ENCODE results near the gene CHCHD6.
A peak's percentile ranks its signal among the peaks of the same experiment; 100 is the strongest.

CHCHD6 gene

GRCh38 chr3:126742057-126742456 lies 38.0 kb downstream of the CHCHD6 start:
- no peak for DNase-seq (ENCODE audit: low read depth in 2 of 2, low spot score in 1 of 2)

- no peak for DNase-seq (ENCODE audit: low read depth in 2 of 2, low spot score in 1 of 2)
These were observed 39.3 kb downstream of the CHCHD6 start for GRCh38 chr3:126743350-126743749.

DNA sequence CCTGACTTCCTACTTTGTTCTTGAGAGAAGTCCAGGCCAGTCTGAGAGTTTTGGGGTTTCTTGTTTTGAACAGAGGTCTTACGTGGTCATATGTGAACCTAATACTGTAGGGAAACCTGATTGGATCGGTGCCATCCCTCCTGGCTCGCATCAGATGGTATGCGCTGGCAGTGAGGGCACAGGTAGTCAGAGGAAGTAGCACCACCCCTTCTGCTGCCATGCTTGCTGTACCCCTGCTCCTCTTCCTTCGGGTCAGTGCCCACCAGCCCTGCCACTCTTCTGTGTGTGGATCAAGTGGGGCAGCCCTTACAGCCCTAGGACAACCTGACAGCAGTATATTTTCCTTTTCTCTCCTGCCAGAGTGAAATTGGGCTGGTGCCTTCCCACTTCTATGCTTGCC lies 39.7 kb downstream of the CHCHD6 start:
- no peak for DNase-seq (ENCODE audit: low read depth in 2 of 2, low spot score in 1 of 2)

- DNase-seq (ENCODE audit: low read depth in 2 of 2, low spot score in 1 of 2) = no peak
These were observed 41.8 kb downstream of the CHCHD6 start for GRCh38 chr3:126745760-126746394.

DNA sequence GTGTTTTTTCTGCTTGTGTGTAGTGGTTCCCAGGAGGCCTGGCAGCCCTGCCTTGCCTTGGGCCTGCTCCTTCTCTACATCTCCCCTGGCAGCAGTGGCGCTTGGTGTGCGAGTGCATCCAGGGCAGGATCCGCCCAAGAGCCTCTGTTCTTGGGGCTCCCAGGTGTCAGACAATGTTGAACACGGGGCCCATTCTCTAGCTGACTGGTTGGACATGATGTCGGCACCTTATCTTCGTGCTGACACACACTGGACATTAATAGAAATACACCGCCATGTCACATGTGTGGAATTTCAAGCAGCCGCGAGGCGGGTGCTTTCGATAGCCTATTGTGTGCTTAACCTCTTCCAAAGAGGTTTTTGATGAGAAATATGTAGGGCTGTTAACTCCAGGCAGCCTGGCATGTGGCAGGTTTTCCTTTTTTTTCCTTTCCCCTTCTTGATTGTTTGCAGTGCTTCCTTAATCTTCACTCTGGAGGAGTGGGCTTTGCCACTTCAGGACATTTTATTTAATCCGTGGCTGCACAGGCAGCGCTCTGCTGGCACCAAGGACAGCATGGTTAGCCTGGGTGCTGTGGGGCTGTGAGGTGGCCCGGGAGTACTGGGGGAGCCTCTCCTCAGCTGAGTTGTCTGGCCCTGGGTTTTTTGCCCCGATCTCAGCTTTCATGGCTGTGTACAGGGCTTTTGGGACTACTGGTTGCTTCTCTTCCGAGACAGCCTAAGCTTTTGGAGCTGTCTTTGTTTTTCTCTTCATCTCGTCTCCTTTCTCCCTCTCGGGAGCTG lies 42.5 kb downstream of the CHCHD6 start:
- DNase-seq (ENCODE audit: low read depth in 2 of 2, low spot score in 1 of 2) = no peak

- no peak for DNase-seq (ENCODE audit: low read depth in 2 of 2, low spot score in 1 of 2)
These were observed 43.7 kb downstream of the CHCHD6 start for GRCh38 chr3:126747768-126748167.

DNA sequence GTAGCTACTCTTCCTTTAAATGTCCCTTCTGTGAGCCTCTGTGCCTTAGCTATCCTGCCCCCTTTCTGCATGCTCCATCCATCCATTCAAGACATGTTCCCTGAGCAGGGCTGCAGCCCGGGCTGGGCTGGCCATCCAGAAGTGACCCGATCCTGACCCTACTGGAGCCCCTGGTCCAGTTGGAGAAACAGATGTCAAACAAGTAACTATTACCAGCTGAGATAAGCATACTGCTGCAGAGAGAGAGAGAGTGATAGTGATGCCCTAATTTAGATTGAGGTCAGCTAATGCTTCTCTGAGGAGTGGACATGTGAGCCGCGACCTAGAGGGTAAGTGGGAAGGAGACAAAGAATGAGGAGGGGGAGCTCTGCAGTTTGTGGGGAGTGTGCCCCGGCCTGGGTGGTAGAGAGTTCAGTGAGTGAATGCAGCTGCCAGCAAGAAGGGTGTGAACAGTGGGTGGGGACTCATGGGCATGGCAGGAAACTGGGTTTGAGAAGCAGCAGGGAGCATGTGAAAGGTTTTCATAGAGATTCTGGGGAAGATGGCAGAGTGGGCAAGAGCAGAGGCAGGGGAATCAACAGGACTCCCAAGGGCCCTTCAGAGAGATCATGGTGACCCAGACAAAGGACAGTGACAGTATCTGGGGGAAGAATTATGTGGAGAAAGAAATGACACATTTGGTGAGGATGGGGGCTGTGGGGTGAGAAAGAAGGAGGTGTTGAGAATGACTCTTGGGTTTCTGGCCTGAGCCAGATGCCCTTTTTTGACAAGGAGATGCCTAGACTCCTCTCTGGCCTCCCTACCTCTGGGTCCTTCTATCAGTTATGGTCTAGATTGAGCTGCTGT lies 44.9 kb downstream of the CHCHD6 start:
- DNase-seq (ENCODE audit: low read depth in 2 of 2, low spot score in 1 of 2) = no peak

DNA sequence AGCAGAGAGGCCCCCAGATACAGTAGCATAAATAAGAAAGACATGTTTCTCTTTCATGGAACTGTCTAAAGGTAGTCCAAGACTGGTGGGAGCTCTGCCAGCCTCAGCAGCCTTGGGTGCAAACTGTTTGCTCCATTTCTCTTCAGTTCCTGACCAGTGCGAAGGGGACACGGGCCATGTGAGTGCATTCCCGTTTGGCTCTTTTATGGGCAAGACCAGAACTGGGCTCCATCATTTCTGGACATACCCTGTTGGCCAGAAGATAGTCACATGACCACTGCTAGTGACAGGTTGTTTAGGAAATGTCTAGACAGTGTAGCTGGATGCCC lies 45.5 kb downstream of the CHCHD6 start:
- no peak for DNase-seq (ENCODE audit: low read depth in 2 of 2, low spot score in 1 of 2)

DNA sequence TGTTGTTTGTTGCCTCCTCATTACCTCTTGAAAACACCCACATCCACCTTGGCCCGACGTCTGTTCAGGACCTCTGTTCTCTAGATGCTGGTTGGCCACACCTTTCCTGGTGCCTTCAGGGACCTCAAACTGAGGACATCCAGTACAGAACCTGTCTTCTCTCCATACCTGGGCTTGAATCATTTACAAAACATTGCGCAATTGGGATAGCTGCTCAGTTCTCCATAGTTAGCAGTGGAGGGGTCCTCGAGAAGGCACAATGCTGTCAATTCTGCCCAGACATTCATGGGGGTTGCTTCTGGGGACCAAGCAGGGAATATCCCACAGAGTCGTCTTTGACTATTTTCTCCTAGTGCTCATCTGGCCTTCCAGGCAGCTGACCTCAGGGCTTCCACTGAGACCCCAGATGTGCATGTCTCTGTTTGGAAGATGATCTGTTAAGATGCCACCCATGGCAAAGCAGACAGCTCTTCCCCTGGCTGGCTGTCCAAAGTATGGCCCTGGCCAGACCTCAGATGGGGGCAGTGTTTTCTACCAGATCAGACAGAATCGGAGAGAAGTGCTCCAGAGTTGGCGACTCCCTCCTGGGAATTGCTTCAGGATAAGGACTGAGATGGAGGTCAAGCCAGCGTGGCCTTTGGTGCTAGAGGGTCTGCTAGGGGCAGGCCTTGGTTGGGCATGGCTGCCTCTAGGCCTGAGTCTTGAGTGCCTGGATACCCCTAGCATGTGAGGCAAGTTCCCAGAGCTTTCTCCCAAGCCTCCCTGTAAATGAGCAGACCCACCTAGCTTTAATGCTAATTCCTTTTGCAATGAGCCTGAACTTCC lies 46.1 kb downstream of the CHCHD6 start:
- DNase-seq (ENCODE audit: low read depth in 2 of 2, low spot score in 1 of 2) = no peak

GRCh38 chr3:126750756-126751121 lies 46.7 kb downstream of the CHCHD6 start:
- no peak for DNase-seq (ENCODE audit: low read depth in 2 of 2, low spot score in 1 of 2)

DNA sequence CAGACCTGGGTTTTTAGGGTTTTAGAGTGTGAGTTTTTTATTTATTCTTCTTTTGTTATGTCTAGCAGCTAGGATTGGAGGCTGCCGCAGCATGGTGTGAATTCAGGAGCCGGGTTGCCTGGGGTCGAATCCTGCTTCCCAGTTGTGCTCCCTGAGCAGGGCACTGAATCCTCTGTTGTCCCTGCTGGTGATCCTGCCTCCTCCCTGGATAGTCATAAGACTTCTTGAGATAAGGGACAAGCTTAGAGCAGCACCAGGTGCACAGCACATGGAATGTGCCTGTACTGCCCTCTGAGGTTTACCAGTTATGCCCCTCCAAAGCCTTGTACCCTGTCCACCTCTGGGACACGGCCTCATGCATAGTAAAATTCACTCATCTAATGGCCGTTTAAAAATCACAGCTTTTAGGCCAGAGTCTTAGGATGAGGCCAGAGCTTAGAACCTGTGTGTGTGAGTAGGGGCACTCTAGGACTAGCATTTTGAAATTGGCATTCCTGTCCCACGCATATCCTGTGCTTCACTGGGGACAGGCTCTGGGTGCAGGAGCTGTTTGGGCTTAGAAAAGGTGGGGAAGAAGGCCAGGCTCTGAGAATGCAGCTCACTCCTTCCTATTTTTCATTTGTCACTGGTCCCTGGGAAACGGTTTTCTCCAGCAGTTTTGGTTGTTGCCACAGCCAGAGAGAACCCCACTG lies 47.7 kb downstream of the CHCHD6 start:
- no peak for DNase-seq (ENCODE audit: low read depth in 2 of 2, low spot score in 1 of 2)

DNA sequence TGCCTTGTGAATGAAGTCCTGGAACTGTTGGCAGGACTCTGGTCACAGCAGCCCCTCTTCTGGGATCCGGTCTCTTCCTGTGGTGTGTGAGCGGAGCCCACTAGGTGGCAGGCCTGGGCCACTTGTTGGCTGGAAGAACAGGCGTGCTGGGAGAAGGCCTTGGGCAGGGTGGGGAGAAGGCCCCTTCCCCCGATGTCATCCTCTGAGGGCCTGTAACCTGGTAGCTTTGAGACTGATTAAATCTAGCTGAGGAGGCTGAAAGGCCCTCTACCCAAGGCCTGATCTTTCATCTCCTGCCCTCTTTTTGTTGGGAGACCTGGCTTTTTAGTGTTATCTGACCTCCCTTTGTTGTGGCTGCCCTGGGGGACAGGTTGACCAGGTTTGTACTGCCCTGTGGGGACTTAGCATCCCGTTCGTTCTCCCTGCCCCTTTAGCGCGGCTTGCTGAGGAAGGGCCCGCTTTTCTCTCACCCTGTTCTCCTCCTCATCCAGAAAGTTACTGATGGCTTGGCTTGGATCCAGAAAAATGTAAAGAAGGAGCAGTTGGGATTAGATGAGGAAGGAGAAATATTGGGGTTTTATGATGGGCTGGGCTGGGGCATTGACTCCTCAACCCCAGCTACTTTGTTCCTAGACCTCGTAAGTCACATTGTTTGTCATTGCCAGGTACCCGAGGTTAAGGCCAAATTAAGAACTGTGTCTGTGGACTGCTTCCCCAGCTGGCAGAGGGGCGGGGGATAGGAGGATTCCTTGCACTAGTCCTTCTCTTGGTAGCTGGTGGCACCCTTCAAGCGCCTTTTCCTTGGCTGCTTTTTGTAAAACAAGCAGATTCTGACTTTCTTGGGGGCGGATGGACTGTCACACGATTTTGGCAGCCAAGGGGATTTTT lies 48.5 kb downstream of the CHCHD6 start:
- peak in 1 of 2 donors; percentile 3 for DNase-seq (ENCODE audit: low read depth in 2 of 2, low spot score in 1 of 2)

- DNase-seq (ENCODE audit: low read depth in 2 of 2, low spot score in 1 of 2) = no peak
These were observed 49.4 kb downstream of the CHCHD6 start for GRCh38 chr3:126753191-126754160.

GRCh38 chr3:126755866-126756265 lies 51.8 kb downstream of the CHCHD6 start:
- no peak for DNase-seq (ENCODE audit: low read depth in 2 of 2, low spot score in 1 of 2)

DNA sequence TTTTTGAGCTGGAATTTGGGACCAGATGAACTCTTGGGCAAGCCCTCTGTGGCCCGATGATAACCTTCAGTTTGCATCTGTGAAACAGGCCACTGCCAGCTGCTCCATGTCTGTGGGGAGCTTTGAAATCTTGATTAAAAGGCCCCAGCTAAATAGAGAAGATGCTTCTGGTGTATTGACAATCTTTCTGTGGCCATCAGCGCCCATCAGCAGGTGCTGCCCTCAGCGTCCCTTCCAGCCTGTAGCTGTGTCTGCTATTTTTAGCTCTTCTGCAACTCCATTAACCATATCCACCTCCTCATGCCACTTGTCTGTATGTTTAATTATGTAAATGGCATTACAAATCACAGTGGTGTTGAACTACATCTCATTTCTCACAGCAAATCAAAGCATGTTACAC lies 54.0 kb downstream of the CHCHD6 start:
- no peak for DNase-seq (ENCODE audit: low read depth in 2 of 2, low spot score in 1 of 2)

GRCh38 chr3:126758882-126759281 lies 54.8 kb downstream of the CHCHD6 start:
- no peak for DNase-seq (ENCODE audit: low read depth in 2 of 2, low spot score in 1 of 2)

DNA sequence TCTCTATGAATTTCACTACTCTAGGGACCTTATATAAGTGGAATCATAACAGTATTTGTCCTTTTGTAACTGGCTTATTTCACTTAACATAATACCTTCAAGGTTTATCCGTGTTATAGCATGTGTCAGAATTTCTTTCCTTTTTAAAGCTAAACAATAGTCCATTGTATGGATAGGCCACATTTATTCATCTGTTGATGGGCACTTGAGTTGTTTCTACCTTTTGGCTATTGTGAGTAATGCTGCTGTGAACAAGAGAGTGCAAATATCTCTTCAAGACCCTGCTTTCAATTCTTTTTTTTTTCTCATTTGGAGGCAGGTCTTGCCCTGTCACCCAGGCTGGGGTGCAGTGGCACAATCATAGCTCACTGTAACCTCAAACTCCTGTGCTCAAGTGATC lies 56.5 kb downstream of the CHCHD6 start:
- no peak for DNase-seq (ENCODE audit: low read depth in 2 of 2, low spot score in 1 of 2)

DNA sequence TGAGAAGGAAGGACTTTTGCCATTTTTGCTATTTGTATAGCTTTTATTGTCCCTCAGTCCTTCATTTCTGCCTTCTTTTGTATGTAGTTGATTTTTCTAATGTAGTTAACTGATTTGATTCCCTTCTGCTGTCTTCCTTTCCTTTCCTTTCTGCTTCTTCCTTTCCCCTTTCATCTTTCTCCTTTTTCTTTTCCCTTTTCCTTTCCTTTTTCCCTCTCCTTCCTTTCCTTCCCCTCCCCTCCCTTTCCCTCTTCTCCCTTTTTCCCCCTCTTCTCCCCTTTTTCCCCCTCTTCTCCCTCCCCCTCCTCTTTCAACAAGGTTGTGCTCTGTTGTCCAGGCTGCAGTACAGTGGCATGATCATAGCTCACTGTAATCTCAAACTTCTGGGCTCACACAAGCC lies 59.0 kb downstream of the CHCHD6 start:
- DNase-seq (ENCODE audit: low read depth in 2 of 2, low spot score in 1 of 2) = no peak
